K562 (cell line): ENCODE results near the gene CDK5R1. TPM values are rescaled to one million over a fixed set of nuclear protein-coding genes. Genes with fewer than 3 reads are reported as not detected.

Experiments used
- ATF1 ChIP-seq, 2 experiments: fragments of 450-650 bp in 1 of 2; IDR thresholded peaks; 2 replicates each; pipeline ENCODE4 v1.6.1; 2016; ENCODE audit warnings: missing compliant biosample characterization in 1 of 2, missing genetic modification characterization in 1 of 2
- CBFA2T2 ChIP-seq: fragments of 450-650 bp; conservative IDR thresholded peaks from 2 replicates; pipeline ENCODE4 v1.6.1; 2017; ENCODE audit warnings: mild to moderate bottlenecking
- CEBPG ChIP-seq, 3 experiments: fragments of 200-800 bp in 1 of 3; sonication (Bioruptor generic) in 1 of 3; sonication (generic) in 1 of 3; formaldehyde crosslinking in 1 of 3; IDR thresholded peaks in 2 of 3; conservative IDR thresholded peaks in 1 of 3; 2 replicates each; pipeline versions ENCODE4 v1.6.1 to v1.8.0; 2016 to 2022; ENCODE audit warnings: missing compliant biosample characterization in 2 of 3, missing genetic modification characterization in 2 of 3, mild to moderate bottlenecking in 1 of 3, missing genetic modification reagents in 1 of 3
- HNRNPH1 ChIP-seq: fragments of 200-400 bp; formaldehyde crosslinking; optimal IDR thresholded peaks from 2 replicates; pipeline ENCODE3; 2017; ENCODE audit warnings: low read depth, mild to moderate bottlenecking, low read length, moderate library complexity
- POLR2A ChIP-seq: fragments of 450-650 bp; conservative IDR thresholded peaks from 2 replicates; pipeline ENCODE4 v1.6.1; 2016
- POU5F1 ChIP-seq: fragments of 150-350 bp; IDR thresholded peaks from 2 replicates; pipeline ENCODE4 v1.6.1; 2014; ENCODE audit warnings: borderline replicate concordance, low read length, low read depth, mild to moderate bottlenecking; ENCODE audit not compliant: partially characterized antibody
- ZFP30 ChIP-seq: fragments of 250-450 bp; sonication (Bioruptor Pico); IDR thresholded peaks from 2 replicates; pipeline ENCODE4 v1.8.0; 2022; ENCODE audit warnings: moderate library complexity, mild to moderate bottlenecking, inconsistent platforms, borderline replicate concordance
- ZNF175 ChIP-seq: fragments of 200-800 bp; sonication (Bioruptor generic); IDR thresholded peaks from 2 replicates; pipeline ENCODE4 v1.6.1; 2016; ENCODE audit warnings: low read depth, mild to moderate bottlenecking, missing genetic modification characterization, missing compliant biosample characterization
- ZNF408 ChIP-seq: fragments of 250-450 bp; sonication (Bioruptor Pico); IDR thresholded peaks from 2 replicates; pipeline ENCODE4 v1.4.0; 2020; ENCODE audit warnings: low read depth, mild to moderate bottlenecking, moderate library complexity
- ZNF584 ChIP-seq: fragments of 200-800 bp; sonication (Bioruptor generic); IDR thresholded peaks from 2 replicates; pipeline ENCODE4 v1.6.1; 2016; ENCODE audit warnings: low read depth, mild to moderate bottlenecking, missing genetic modification characterization, missing compliant biosample characterization
- polyA plus RNA-seq, 8 experiments: library from polyadenylated mRNA; depleted of rRNA in 4 of 8; stranded (reverse) in 5 of 8; unstranded in 3 of 8; fragments of >200 nt; fragmentation: Nextera tagmentation in 2 of 8; fragmentation: Illumina TruSeq in 1 of 8; extraction: Ambion mirVana in 2 of 8; extraction: Trizol in 1 of 8; gene quantifications; 2 replicates each; pipeline versions ENCODE4 v1.2.1 to v1.2.3, GENCODE V29; 2011 to 2014; ENCODE audit warnings: inconsistent platforms in 1 of 8, missing spikeins in 1 of 8
- total RNA-seq, 7 experiments: library from RNA; depleted of rRNA in 6 of 7; stranded (reverse); fragments of >200 nt in 6 of 7; fragmentation: Illumina TruSeq in 2 of 7; extraction: Trizol in 2 of 7; gene quantifications; 2 replicates each; pipeline versions ENCODE4 v1.2.1 to v1.2.3, GENCODE V29; 2011 to 2021; ENCODE audit warnings: low replicate concordance in 1 of 7
- TF ChIP-seq, protein P1 (sequence below): sonication (generic); formaldehyde crosslinking; IDR thresholded peaks from 2 replicates; pipeline ENCODE4 v1.8.0; 2023; ENCODE audit warnings: missing genetic modification reagents, mild to moderate bottlenecking, borderline replicate concordance
- TF ChIP-seq, protein P2 (sequence below): fragments of 250-450 bp; sonication (Bioruptor Pico); IDR thresholded peaks from 2 replicates; pipeline ENCODE4 v1.4.0; 2020; ENCODE audit warnings: mild to moderate bottlenecking
- TF ChIP-seq, protein P3 (sequence below): fragments of 450-650 bp; IDR thresholded peaks from 2 replicates; pipeline ENCODE4 v1.6.1; 2017; ENCODE audit warnings: antibody characterized with exemption, mild to moderate bottlenecking
- TF ChIP-seq, protein P4 (sequence below): fragments of 450-650 bp; formaldehyde crosslinking; IDR thresholded peaks from 2 replicates; pipeline ENCODE4 v1.4.0; 2020; ENCODE audit warnings: mild to moderate bottlenecking

CDK5R1 gene
- total and polyA plus RNA-seq, 9 of the 15 experiments (the other 6 are each of a cell fraction or from before 2014, with no cell fraction given): 0.10 to 4.8 (median 2.3) TPM

DNA sequence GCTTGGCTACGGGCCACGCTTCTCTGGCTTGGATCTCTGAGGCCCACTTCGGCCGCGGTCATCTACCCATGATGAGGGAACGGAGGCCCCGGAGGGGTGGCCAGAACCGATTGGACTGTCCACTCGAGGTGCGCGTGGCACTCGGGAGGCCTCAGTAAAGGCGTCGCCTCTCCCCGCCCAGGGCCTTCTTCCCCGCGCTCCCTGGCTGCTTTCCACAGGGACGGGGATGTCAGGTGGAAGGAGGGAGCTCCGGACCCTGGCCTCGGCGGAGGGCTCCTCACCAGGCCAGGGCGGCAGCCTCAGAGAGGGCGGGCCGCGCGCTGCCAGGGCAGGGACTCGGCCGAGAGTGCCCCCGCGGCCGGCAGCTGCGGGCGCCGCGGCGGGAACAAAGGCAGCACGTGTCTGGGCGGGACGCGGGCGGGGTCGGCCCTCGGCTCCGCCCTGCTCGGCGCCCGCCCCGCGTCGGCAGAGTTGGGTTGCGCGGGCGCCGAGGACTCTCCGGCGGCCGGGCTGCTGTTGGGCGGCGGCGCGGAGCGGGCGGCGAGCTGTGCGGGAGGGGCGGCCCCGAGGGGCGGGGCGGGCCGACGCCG lies 587 bp upstream of the CDK5R1 start (continued):
- TF ChIP-seq, protein P1, sequence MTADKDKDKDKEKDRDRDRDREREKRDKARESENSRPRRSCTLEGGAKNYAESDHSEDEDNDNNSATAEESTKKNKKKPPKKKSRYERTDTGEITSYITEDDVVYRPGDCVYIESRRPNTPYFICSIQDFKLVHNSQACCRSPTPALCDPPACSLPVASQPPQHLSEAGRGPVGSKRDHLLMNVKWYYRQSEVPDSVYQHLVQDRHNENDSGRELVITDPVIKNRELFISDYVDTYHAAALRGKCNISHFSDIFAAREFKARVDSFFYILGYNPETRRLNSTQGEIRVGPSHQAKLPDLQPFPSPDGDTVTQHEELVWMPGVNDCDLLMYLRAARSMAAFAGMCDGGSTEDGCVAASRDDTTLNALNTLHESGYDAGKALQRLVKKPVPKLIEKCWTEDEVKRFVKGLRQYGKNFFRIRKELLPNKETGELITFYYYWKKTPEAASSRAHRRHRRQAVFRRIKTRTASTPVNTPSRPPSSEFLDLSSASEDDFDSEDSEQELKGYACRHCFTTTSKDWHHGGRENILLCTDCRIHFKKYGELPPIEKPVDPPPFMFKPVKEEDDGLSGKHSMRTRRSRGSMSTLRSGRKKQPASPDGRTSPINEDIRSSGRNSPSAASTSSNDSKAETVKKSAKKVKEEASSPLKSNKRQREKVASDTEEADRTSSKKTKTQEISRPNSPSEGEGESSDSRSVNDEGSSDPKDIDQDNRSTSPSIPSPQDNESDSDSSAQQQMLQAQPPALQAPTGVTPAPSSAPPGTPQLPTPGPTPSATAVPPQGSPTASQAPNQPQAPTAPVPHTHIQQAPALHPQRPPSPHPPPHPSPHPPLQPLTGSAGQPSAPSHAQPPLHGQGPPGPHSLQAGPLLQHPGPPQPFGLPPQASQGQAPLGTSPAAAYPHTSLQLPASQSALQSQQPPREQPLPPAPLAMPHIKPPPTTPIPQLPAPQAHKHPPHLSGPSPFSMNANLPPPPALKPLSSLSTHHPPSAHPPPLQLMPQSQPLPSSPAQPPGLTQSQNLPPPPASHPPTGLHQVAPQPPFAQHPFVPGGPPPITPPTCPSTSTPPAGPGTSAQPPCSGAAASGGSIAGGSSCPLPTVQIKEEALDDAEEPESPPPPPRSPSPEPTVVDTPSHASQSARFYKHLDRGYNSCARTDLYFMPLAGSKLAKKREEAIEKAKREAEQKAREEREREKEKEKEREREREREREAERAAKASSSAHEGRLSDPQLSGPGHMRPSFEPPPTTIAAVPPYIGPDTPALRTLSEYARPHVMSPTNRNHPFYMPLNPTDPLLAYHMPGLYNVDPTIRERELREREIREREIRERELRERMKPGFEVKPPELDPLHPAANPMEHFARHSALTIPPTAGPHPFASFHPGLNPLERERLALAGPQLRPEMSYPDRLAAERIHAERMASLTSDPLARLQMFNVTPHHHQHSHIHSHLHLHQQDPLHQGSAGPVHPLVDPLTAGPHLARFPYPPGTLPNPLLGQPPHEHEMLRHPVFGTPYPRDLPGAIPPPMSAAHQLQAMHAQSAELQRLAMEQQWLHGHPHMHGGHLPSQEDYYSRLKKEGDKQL: no peak
- TF ChIP-seq POU5F1 (no peak), CBFA2T2 (no peak), ZNF584 (CRISPR knock-in tag) (no peak), HNRNPH1 (no peak), ZFP30 (CRISPR knock-in tag) (no peak), ATF1 (CRISPR knock-in tag; IDR thresholded peaks at IDR 0.05) (no peak), ATF1 (tag; IDR thresholded peaks at IDR 0.05) (peak; percentile 34; the same call in 1 of the 2 replicates), POLR2A (peak; percentile 62), ZNF175 (CRISPR knock-in tag) (0 out of 2 replicates have a peak, but pooled peaks have one; percentile 12), ZNF408 (no peak), CEBPG (CRISPR knock-in tag; IDR thresholded peaks at IDR 0.05) (no peak), CEBPG (tag; conservative IDR thresholded peaks at IDR 0.05 in 1 of 2, IDR thresholded peaks at IDR 0.05 in 1 of 2) (no peak)
- TF ChIP-seq, protein P2, sequence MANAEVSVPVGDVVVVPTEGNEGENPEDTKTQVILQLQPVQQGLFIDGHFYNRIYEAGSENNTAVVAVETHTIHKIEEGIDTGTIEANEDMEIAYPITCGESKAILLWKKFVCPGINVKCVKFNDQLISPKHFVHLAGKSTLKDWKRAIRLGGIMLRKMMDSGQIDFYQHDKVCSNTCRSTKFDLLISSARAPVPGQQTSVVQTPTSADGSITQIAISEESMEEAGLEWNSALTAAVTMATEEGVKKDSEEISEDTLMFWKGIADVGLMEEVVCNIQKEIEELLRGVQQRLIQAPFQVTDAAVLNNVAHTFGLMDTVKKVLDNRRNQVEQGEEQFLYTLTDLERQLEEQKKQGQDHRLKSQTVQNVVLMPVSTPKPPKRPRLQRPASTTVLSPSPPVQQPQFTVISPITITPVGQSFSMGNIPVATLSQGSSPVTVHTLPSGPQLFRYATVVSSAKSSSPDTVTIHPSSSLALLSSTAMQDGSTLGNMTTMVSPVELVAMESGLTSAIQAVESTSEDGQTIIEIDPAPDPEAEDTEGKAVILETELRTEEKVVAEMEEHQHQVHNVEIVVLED (CRISPR knock-in tag): no peak
- TF ChIP-seq, protein P3, sequence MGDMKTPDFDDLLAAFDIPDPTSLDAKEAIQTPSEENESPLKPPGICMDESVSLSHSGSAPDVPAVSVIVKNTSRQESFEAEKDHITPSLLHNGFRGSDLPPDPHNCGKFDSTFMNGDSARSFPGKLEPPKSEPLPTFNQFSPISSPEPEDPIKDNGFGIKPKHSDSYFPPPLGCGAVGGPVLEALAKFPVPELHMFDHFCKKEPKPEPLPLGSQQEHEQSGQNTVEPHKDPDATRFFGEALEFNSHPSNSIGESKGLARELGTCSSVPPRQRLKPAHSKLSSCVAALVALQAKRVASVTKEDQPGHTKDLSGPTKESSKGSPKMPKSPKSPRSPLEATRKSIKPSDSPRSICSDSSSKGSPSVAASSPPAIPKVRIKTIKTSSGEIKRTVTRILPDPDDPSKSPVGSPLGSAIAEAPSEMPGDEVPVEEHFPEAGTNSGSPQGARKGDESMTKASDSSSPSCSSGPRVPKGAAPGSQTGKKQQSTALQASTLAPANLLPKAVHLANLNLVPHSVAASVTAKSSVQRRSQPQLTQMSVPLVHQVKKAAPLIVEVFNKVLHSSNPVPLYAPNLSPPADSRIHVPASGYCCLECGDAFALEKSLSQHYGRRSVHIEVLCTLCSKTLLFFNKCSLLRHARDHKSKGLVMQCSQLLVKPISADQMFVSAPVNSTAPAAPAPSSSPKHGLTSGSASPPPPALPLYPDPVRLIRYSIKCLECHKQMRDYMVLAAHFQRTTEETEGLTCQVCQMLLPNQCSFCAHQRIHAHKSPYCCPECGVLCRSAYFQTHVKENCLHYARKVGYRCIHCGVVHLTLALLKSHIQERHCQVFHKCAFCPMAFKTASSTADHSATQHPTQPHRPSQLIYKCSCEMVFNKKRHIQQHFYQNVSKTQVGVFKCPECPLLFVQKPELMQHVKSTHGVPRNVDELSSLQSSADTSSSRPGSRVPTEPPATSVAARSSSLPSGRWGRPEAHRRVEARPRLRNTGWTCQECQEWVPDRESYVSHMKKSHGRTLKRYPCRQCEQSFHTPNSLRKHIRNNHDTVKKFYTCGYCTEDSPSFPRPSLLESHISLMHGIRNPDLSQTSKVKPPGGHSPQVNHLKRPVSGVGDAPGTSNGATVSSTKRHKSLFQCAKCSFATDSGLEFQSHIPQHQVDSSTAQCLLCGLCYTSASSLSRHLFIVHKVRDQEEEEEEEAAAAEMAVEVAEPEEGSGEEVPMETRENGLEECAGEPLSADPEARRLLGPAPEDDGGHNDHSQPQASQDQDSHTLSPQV: peak; percentile 74
- TF ChIP-seq, protein P4, sequence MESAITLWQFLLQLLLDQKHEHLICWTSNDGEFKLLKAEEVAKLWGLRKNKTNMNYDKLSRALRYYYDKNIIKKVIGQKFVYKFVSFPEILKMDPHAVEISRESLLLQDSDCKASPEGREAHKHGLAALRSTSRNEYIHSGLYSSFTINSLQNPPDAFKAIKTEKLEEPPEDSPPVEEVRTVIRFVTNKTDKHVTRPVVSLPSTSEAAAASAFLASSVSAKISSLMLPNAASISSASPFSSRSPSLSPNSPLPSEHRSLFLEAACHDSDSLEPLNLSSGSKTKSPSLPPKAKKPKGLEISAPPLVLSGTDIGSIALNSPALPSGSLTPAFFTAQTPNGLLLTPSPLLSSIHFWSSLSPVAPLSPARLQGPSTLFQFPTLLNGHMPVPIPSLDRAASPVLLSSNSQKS: no peak
